ENCODE data around the gene CLDN15.

DNA sequence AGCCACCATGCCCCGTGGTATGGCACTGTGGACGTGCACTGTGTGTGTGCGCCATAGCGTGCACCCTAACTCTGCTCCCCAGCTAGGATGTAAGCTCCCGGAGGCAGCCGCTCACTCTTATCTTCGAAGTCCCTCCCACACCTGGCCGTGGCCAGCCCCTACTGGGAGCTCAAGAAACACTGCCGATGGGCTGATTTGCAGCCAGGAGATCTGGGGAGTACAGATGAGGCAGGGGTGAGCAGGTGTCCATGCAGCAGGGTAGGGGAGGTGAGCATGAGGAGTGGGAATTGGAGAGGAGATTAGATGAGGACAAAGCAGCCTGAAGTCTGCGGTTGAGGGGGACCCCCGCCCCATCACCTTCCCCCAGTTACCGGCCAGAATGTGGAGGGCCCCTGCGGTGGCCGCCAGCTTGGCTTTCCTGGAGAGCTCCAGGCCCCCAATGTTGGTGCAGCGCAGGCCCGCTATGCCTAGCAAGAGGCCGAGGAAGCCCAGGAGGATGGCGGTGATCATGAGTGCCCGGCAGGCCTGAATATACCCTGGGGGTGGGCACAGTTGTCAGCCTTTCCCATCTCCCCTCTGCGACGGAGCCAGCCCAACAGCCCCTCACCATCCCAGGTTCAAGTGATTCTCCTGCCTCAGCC is 3.6 kb downstream of the CLDN15 start:
- TF ChIP-seq, protein P1, sequence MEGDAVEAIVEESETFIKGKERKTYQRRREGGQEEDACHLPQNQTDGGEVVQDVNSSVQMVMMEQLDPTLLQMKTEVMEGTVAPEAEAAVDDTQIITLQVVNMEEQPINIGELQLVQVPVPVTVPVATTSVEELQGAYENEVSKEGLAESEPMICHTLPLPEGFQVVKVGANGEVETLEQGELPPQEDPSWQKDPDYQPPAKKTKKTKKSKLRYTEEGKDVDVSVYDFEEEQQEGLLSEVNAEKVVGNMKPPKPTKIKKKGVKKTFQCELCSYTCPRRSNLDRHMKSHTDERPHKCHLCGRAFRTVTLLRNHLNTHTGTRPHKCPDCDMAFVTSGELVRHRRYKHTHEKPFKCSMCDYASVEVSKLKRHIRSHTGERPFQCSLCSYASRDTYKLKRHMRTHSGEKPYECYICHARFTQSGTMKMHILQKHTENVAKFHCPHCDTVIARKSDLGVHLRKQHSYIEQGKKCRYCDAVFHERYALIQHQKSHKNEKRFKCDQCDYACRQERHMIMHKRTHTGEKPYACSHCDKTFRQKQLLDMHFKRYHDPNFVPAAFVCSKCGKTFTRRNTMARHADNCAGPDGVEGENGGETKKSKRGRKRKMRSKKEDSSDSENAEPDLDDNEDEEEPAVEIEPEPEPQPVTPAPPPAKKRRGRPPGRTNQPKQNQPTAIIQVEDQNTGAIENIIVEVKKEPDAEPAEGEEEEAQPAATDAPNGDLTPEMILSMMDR (optimal IDR thresholded peaks at IDR 0.05 in 1 of 3, IDR thresholded peaks at IDR 0.05 in 1 of 3, conservative IDR thresholded peaks at IDR 0.05 in 1 of 3; ENCODE audit: extremely low read depth in 1 of 3, insufficient read depth in 2 of 3, low read length in 3 of 3): no peak
- TF ChIP-seq EZH2 (IDR thresholded peaks at IDR 0.05; ENCODE audit: low read length): no peak

All from keratinocyte (primary cell).